ENCODE measurements around the gene ACACA. TPM values are rescaled to one million over a fixed set of nuclear protein-coding genes. Genes with fewer than 3 reads are reported as not detected.

The ACACA gene
- total and polyA plus RNA-seq, 9 of the 15 experiments (the other 6 are each of a cell fraction or from before 2014, with no cell fraction given): 35.9 to 135 (median 88.4) TPM

- no peak for TF ChIP-seq VEZF1 (CRISPR knock-in tag; IDR thresholded peaks at IDR 0.05)
Measured at GRCh38 chr17:37219876-37220606, 186.6 kb downstream of the ACACA start (continued).

GRCh38 chr17:37218849-37219248 lies 187.8 kb downstream of the ACACA start:
- CTCF ChIA-PET (ENCODE audit: low intra/inter-chr PET ratio): no interaction called here
- 83% methylated on average over 2 of the region's 2 CpGs for WGBS (ENCODE audit: insufficient coverage, low coverage, missing lambda C conversion rate)
- no TSS peak for BruUV-seq (replicated peaks)

More at GRCh38 chr17:37218849-37219248, 187.8 kb downstream of the ACACA start:
- no peak for TF ChIP-seq NR2C1 (IDR thresholded peaks at IDR 0.05)
- no peak for TF ChIP-seq NR2C1 (tag; IDR thresholded peaks at IDR 0.05)
- TF ChIP-seq ZNF23 (CRISPR knock-in tag; IDR thresholded peaks at IDR 0.05): no peak
- TF ChIP-seq TBP (optimal IDR thresholded peaks at IDR 0.05; ENCODE audit: low read depth, low read length): no peak
- no peak for TF ChIP-seq MTA2 (IDR thresholded peaks at IDR 0.05; ENCODE audit: low read depth)
- no peak for TF ChIP-seq MYNN (IDR thresholded peaks at IDR 0.05)
- TF ChIP-seq MYNN (CRISPR knock-in tag; IDR thresholded peaks at IDR 0.05): no peak
- no peak for TF ChIP-seq RFX7 (CRISPR knock-in tag; IDR thresholded peaks at IDR 0.05)
- TF ChIP-seq HEY1 (CRISPR knock-in tag; IDR thresholded peaks at IDR 0.05; ENCODE audit: borderline replicate concordance): no peak
- in situ Hi-C loops (cut with MboI) (no loop called here), intact Hi-C loops (cut with micrococcal nuclease) (loop anchor here (10.0 kb wide), 1 partner anchor 594 kb away; no protein-coding TSS in a partner anchor)
- H3K27me3 ChIP-seq (ENCODE audit: control insufficient read depth in 2 of 2, insufficient read depth in 2 of 2, low read length in 2 of 2): no peaks in the 10 kb centered on the region
- H2AFZ ChIP-seq (ENCODE audit: low read depth, low read length): no peak overlapping the region
- H3K27ac ChIP-seq (ENCODE audit: extremely low read depth, low read depth, low read length): no peak overlapping the region
- no peaks in the 10 kb centered on the region for H3K4me1 ChIP-seq (replicated peaks in 1 of 2; ENCODE audit: control insufficient read depth in 2 of 2, insufficient read depth in 2 of 2, low read length in 2 of 2)
- H3K36me3 ChIP-seq (ENCODE audit: control insufficient read depth, insufficient read depth, low read length): peaks cover 92% of the 10 kb centered on the region
- H3K4me2 ChIP-seq (ENCODE audit: insufficient read depth, low read length): no peak overlapping the region
- no peak overlapping the region for H3K9ac ChIP-seq (ENCODE audit: insufficient read depth in 1 of 2, low read depth in 2 of 2, low read length in 2 of 2)
- no peaks in the 10 kb centered on the region for H3K9me3 ChIP-seq (replicated peaks; ENCODE audit: control insufficient read depth, insufficient read depth, low read depth, low read length)
- no peaks in the 10 kb centered on the region for H3K9me1 ChIP-seq (ENCODE audit: control insufficient read depth, insufficient read depth, low read length)
- DNase-seq (ENCODE audit: extremely low read depth in 1 of 4, low spot score in 3 of 4) (no peak), ATAC-seq (no peak), FAIRE-seq (no peak)
- no peaks in the 10 kb centered on the region for H3K79me2 ChIP-seq (ENCODE audit: control insufficient read depth, insufficient read depth, low read length)
- no peaks in the 10 kb centered on the region for H4K20me1 ChIP-seq (replicated peaks; ENCODE audit: control insufficient read depth, insufficient read depth, low read length)
- H3K4me3 ChIP-seq: no peak overlapping the region
- POLR2A ChIA-PET: interaction anchor here (0.8 to 1.7 kb wide), 3 partner anchors 8 to 15 kb away, joined by 3 to 6 read pairs (median 4); no protein-coding TSS in a partner anchor

All from K562 (cell line).